ENCODE measurements around the gene CNTNAP2. TPM values are rescaled to one million over a fixed set of nuclear protein-coding genes. Genes with fewer than 3 reads are reported as not detected.

CNTNAP2 gene
- total and polyA plus RNA-seq, 3 donors from 2014 or later, result 4.3 to 6.1 (median 4.4) TPM

DNA sequence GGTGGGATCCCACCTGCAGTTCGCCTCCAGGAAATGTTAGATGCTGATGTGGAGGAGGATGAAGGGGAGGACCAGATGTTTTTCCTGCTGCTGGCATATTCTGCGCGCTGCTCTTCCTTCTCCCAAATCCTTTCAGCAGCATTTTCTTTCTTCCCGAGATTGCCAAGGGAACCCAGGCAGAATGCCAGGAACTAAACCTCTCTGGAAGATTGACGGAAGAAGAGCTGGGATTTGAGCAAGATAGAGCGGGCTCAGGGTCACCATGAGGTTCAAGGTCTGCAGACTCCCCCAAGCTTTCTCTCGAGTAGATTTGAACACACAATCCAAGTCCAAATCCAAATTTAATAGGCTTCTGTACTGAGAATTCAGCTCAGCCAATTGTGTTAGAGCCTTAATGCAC is 2128.8 kb downstream of the CNTNAP2 start:
- no peak overlapping the region for H3K27ac ChIP-seq
- no peak overlapping the region for H3K4me3 ChIP-seq
- H3K36me3 ChIP-seq (ENCODE audit: low read depth, missing control alignments), result no peaks in the 10 kb centered on the region
- WGBS, 2 donors, result 26 to 49% methylated on average over 5 to 7 of the region's 7 CpGs
- H3K27me3 ChIP-seq, result no peaks in the 10 kb centered on the region
- intact Hi-C loops (cut with DNase I; ENCODE audit: low total_unique reads), result no loop called here
- TF ChIP-seq POLR2A (IDR thresholded peaks at IDR 0.05), result no peak
- TF ChIP-seq, protein P1, sequence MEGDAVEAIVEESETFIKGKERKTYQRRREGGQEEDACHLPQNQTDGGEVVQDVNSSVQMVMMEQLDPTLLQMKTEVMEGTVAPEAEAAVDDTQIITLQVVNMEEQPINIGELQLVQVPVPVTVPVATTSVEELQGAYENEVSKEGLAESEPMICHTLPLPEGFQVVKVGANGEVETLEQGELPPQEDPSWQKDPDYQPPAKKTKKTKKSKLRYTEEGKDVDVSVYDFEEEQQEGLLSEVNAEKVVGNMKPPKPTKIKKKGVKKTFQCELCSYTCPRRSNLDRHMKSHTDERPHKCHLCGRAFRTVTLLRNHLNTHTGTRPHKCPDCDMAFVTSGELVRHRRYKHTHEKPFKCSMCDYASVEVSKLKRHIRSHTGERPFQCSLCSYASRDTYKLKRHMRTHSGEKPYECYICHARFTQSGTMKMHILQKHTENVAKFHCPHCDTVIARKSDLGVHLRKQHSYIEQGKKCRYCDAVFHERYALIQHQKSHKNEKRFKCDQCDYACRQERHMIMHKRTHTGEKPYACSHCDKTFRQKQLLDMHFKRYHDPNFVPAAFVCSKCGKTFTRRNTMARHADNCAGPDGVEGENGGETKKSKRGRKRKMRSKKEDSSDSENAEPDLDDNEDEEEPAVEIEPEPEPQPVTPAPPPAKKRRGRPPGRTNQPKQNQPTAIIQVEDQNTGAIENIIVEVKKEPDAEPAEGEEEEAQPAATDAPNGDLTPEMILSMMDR (IDR thresholded peaks at IDR 0.05), result no peak
- H3K9me3 ChIP-seq, result no peaks in the 10 kb centered on the region
- no peak for DNase-seq
- peaks cover 4% of the 10 kb centered on the region for H3K4me1 ChIP-seq

DNA sequence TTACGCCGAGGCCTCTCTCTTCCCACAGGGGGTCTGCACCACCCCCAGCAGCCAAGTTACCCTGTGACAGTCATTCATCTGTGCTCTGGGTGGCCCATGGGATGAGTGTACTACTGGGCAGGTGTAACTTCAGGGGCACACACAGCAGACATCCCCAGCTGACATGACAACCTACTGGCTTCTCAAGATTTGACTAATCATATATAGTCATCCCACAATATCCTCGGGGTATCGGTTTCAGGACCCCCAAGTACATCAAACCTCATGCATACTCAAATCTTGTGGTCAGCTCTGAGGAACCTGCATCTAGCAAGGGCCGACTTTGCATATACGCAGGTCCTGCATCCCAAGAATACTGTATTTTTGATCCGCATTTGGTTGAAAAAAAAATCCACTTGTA is 2137.0 kb downstream of the CNTNAP2 start:
- DNase-seq, result no peak
- H3K27me3 ChIP-seq, result no peaks in the 10 kb centered on the region
- no peaks in the 10 kb centered on the region for H3K9me3 ChIP-seq
- intact Hi-C loops (cut with DNase I; ENCODE audit: low total_unique reads), result no loop called here
- WGBS, 2 donors, result 95 to 98% methylated on average over 5 to 7 of the region's 7 CpGs
- TF ChIP-seq POLR2A (IDR thresholded peaks at IDR 0.05), result no peak
- TF ChIP-seq, protein P1 (IDR thresholded peaks at IDR 0.05), result no peak
- H3K27ac ChIP-seq, result no peak overlapping the region
- H3K36me3 ChIP-seq (ENCODE audit: low read depth, missing control alignments), result no peaks in the 10 kb centered on the region
- no peaks in the 10 kb centered on the region for H3K4me1 ChIP-seq
- H3K4me3 ChIP-seq, result no peak overlapping the region

DNA sequence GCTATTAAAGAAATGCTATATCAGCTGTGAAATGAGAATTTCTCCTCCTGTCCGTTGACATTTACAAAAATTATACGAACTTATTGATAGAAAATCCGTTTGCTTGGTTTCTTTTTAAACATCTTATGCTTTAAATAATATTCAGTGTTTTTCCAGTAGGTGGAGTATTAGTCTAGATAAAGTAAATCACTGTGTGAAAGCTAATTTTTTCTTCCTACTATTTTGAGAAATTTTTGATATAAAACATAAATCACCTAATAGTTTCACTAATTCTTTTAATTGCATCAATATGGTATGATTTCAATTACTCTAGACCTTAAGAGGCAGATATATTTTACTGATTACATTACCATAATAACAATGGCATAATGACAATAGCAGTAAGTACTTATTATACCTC is 2138.7 kb downstream of the CNTNAP2 start:
- intact Hi-C loops (cut with DNase I; ENCODE audit: low total_unique reads), result no loop called here
- WGBS, 2 donors, result 58 to 64% methylated on average over 3 of the region's 3 CpGs
- Histone ChIP-seq H3K9me3 (no peaks in the 10 kb centered on the region), H3K27me3 (no peaks in the 10 kb centered on the region), H3K36me3 (ENCODE audit: low read depth, missing control alignments) (no peaks in the 10 kb centered on the region), H3K4me1 (no peaks in the 10 kb centered on the region), H3K4me3 (no peak overlapping the region), H3K27ac (no peak overlapping the region)
- TF ChIP-seq, protein P1 (IDR thresholded peaks at IDR 0.05), result peak in 2 of 3 experiments; percentile 16 to 32
- no peak for TF ChIP-seq POLR2A (IDR thresholded peaks at IDR 0.05)
- DNase-seq, result no peak

DNA sequence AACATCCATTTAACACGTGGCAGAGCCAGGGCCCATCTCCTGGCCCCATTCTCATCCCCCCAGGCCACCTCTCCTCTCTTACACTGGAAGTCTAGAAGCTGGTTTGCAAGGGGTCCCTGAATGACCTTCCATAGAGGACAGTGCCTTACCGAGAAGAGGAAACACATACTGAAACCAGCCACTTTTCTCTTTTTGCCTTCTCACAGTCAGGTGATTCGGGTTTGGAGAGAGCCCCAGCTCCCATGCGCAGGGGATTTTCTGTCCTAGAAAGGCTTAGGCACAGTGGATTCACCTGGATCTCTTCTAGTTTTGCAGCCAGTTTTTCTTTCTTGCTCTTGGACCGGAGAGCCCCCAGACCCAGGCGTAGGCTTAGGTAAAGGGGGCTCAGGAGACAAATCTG is 2139.8 kb downstream of the CNTNAP2 start:
- 75 to 86% methylated on average over 4 to 6 of the region's 6 CpGs for WGBS, 2 donors
- Histone ChIP-seq H3K4me3 (no peak overlapping the region), H3K9me3 (no peaks in the 10 kb centered on the region), H3K27me3 (no peaks in the 10 kb centered on the region), H3K4me1 (no peaks in the 10 kb centered on the region), H3K27ac (no peak overlapping the region), H3K36me3 (ENCODE audit: low read depth, missing control alignments) (no peaks in the 10 kb centered on the region)
- no peak for DNase-seq
- TF ChIP-seq, protein P1 (IDR thresholded peaks at IDR 0.05), result no peak
- no peak for TF ChIP-seq POLR2A (IDR thresholded peaks at IDR 0.05)
- intact Hi-C loops (cut with DNase I; ENCODE audit: low total_unique reads), result no loop called here

DNA sequence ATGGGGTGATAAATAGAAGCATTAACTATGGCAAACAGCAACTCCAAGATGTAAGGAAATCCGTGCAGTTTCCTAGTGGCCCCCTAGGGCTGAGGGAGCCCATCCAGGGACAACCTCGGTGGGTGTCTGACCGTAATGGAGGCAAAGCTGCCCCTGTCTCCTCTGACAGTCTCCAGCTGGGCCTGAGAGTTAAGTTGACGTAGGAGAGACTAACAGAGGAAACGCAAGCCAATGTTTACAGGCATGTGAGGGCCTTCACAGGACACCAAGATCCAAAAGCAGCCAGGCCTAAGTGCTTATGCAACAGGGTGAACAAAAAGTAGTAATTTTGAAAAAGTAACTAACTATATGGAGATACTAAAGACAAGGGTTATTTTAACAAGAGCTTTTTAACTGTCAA is 2144.0 kb downstream of the CNTNAP2 start:
- TF ChIP-seq, protein P1 (IDR thresholded peaks at IDR 0.05), result no peak
- TF ChIP-seq POLR2A (IDR thresholded peaks at IDR 0.05), result no peak
- Histone ChIP-seq H3K9me3 (no peaks in the 10 kb centered on the region), H3K4me3 (no peak overlapping the region), H3K27ac (no peak overlapping the region), H3K27me3 (no peaks in the 10 kb centered on the region), H3K4me1 (peaks cover 7% of the 10 kb centered on the region), H3K36me3 (ENCODE audit: low read depth, missing control alignments) (no peaks in the 10 kb centered on the region)
- peak; percentile 62 for DNase-seq
- intact Hi-C loops (cut with DNase I; ENCODE audit: low total_unique reads), result no loop called here
- WGBS, 2 donors, result 36 to 49% methylated on average over 5 of the region's 5 CpGs

All from testis (tissue), 3 donors.